ENCODE measurements around the gene TMEM175.

The TMEM175 gene

GRCh38 chr4:901192-901910, 30.9 kb upstream of the TMEM175 start (continued):
- TF ChIP-seq POU6F1 (CRISPR knock-in tag; IDR thresholded peaks at IDR 0.05; ENCODE audit: borderline replicate concordance, low read depth), result no peak
- TF ChIP-seq BACH2 (CRISPR knock-in tag; IDR thresholded peaks at IDR 0.05; ENCODE audit: borderline replicate concordance), result no peak
- TF ChIP-seq CSRNP3 (CRISPR knock-in tag; IDR thresholded peaks at IDR 0.05), result no peak
- TF ChIP-seq CSDC2 (CRISPR knock-in tag; IDR thresholded peaks at IDR 0.05), result no peak
- TF ChIP-seq RARB (CRISPR knock-in tag; IDR thresholded peaks at IDR 0.05), result no peak
- no peak for TF ChIP-seq GLIS3 (CRISPR knock-in tag; IDR thresholded peaks at IDR 0.05)

GRCh38 chr4:903066-904046, 28.9 kb upstream of the TMEM175 start:
- no peak for TF ChIP-seq CSRNP3 (CRISPR knock-in tag; IDR thresholded peaks at IDR 0.05)
- TF ChIP-seq TSHZ2 (CRISPR knock-in tag; IDR thresholded peaks at IDR 0.05), result no peak
- TF ChIP-seq ZC3H10 (CRISPR knock-in tag; IDR thresholded peaks at IDR 0.05), result no peak
- TF ChIP-seq BACH2 (CRISPR knock-in tag; IDR thresholded peaks at IDR 0.05; ENCODE audit: borderline replicate concordance), result no peak
- no peak for TF ChIP-seq CSDC2 (CRISPR knock-in tag; IDR thresholded peaks at IDR 0.05)
- no peak for TF ChIP-seq ZFP30 (CRISPR knock-in tag; IDR thresholded peaks at IDR 0.05)
- no peak for TF ChIP-seq RARB (CRISPR knock-in tag; IDR thresholded peaks at IDR 0.05)
- no peak for TF ChIP-seq CREB5 (CRISPR knock-in tag; IDR thresholded peaks at IDR 0.05; ENCODE audit: low read depth)
- TF ChIP-seq TOX (CRISPR knock-in tag; IDR thresholded peaks at IDR 0.05; ENCODE audit: borderline replicate concordance), result no peak
- no peak for TF ChIP-seq POU6F1 (CRISPR knock-in tag; IDR thresholded peaks at IDR 0.05; ENCODE audit: borderline replicate concordance, low read depth)
- no peak for ATAC-seq

GRCh38 chr4:905485-906338, 26.5 kb upstream of the TMEM175 start:
- ATAC-seq, result no peak
- TF ChIP-seq ZFP30 (CRISPR knock-in tag; IDR thresholded peaks at IDR 0.05) (no peak), CREB5 (CRISPR knock-in tag; IDR thresholded peaks at IDR 0.05; ENCODE audit: low read depth) (no peak), ZFP3 (CRISPR knock-in tag; IDR thresholded peaks at IDR 0.05) (no peak), GLIS3 (CRISPR knock-in tag; IDR thresholded peaks at IDR 0.05) (no peak), PATZ1 (CRISPR knock-in tag; IDR thresholded peaks at IDR 0.05; ENCODE audit: borderline replicate concordance) (no peak), ZC3H10 (CRISPR knock-in tag; IDR thresholded peaks at IDR 0.05) (no peak), ESRRG (CRISPR knock-in tag; IDR thresholded peaks at IDR 0.05) (no peak), ARNTL (CRISPR knock-in tag; IDR thresholded peaks at IDR 0.05; ENCODE audit: borderline replicate concordance, low read depth) (no peak), OSR1 (CRISPR knock-in tag; IDR thresholded peaks at IDR 0.05) (no peak), TCF4 (CRISPR knock-in tag; IDR thresholded peaks at IDR 0.05; ENCODE audit: borderline replicate concordance) (no peak), BACH2 (CRISPR knock-in tag; IDR thresholded peaks at IDR 0.05; ENCODE audit: borderline replicate concordance) (no peak)

Measured in SK-N-SH treated with all-trans-retinoic acid at 6 μM for 48 hours (cell line).